Hematopoietic multipotent progenitor cell treated with erythropoietin and hydrocortisone succinate and interleukin-3 and kit ligand, for 6 days (in vitro differentiated cells): Measurements from ENCODE around the gene RBP3.
A peak's percentile ranks its signal among the peaks of the same experiment; 100 is the strongest.

Source experiments
- DNase-seq: peaks from one replicate; pipeline ENCODE4 v3.0.0-alpha.2; 2015

The RBP3 gene

GRCh38 chr10:47339186-47339735, 8.9 kb upstream of the RBP3 start:
- no peak for DNase-seq

- DNase-seq = peak; percentile 30
Measured at GRCh38 chr10:47339759-47340607, 8.2 kb upstream of the RBP3 start.

GRCh38 chr10:47340608-47341170, 7.5 kb upstream of the RBP3 start:
- peak; percentile 68 for DNase-seq

GRCh38 chr10:47344996-47345870, 2.9 kb upstream of the RBP3 start:
- no peak for DNase-seq

GRCh38 chr10:47346581-47347302, 1.4 kb upstream of the RBP3 start:
- DNase-seq = no peak

GRCh38 chr10:47347303-47347675, 874 bp upstream of the RBP3 start:
- no peak for DNase-seq

GRCh38 chr10:47348661-47349470, 703 bp downstream of the RBP3 start:
- DNase-seq = no peak

- DNase-seq = no peak
Measured at GRCh38 chr10:47349516-47349915, 1.4 kb downstream of the RBP3 start.

- DNase-seq = no peak
Measured at GRCh38 chr10:47349941-47350371, 1.8 kb downstream of the RBP3 start.

- no peak for DNase-seq
Measured at GRCh38 chr10:47350671-47351640, 2.8 kb downstream of the RBP3 start.

- DNase-seq = no peak
Measured at GRCh38 chr10:47351899-47352815, 4.0 kb downstream of the RBP3 start.

GRCh38 chr10:47353351-47353750, 5.2 kb downstream of the RBP3 start:
- no peak for DNase-seq

GRCh38 chr10:47354165-47354564, 6.0 kb downstream of the RBP3 start:
- DNase-seq = no peak

- DNase-seq = no peak
Measured at GRCh38 chr10:47354900-47355299, 6.7 kb downstream of the RBP3 start.

- no peak for DNase-seq
Measured at GRCh38 chr10:47356708-47357107, 8.5 kb downstream of the RBP3 start.

- DNase-seq = no peak
Measured at GRCh38 chr10:47357131-47357582, 9.0 kb downstream of the RBP3 start.

- no peak for DNase-seq
Measured at GRCh38 chr10:47357911-47358310, 9.7 kb downstream of the RBP3 start.

GRCh38 chr10:47358457-47358856, 10.3 kb downstream of the RBP3 start:
- no peak for DNase-seq

- DNase-seq = no peak
Measured at GRCh38 chr10:47359101-47359500, 10.9 kb downstream of the RBP3 start.
